Neural cell (in vitro differentiated cells): Measurements from ENCODE around the gene HSPB1. TPM values are rescaled to one million over a fixed set of nuclear protein-coding genes. Genes with fewer than 3 reads are reported as not detected.
"Not testable (repeated sequence)": the region's sequence is repeated elsewhere in the genome, so short reads cannot be mapped to it uniquely, and the experiment has no call there.

Experiments used
- H2AFZ ChIP-seq: fragments of 200-600, 300-800 bp; sonication (generic), shearing (Covaris generic); 2 replicates; pipeline ENCODE4 v1.6.0; 2014; ENCODE audit warnings: low read depth, mild to moderate bottlenecking, antibody characterized with exemption, low read length, moderate library complexity
- H3F3A ChIP-seq: fragments of 200-600 bp; shearing (Covaris generic); 2 replicates; pipeline ENCODE4 v1.6.1; 2016; ENCODE audit warnings: mild to moderate bottlenecking, moderate library complexity, mixed read lengths, antibody characterized with exemption, low read length; ENCODE audit not compliant: insufficient read depth, poor library complexity, severe bottlenecking
- H3K27ac ChIP-seq: fragments of 200-600, 300-800 bp; sonication (generic), shearing (Covaris generic); 2 replicates; pipeline ENCODE4 v1.5.1; 2014; ENCODE audit warnings: mild to moderate bottlenecking, low read length, moderate library complexity
- H3K27me3 ChIP-seq: fragments of 300-800, 200-600 bp; sonication (generic), shearing (Covaris generic); 2 replicates; pipeline ENCODE4 v1.6.0; 2014; ENCODE audit warnings: mild to moderate bottlenecking, low read depth, low read length, moderate library complexity; ENCODE audit not compliant: insufficient read depth
- H3K36me3 ChIP-seq: fragments of 300-800, 200-600 bp; sonication (generic), shearing (Covaris generic); 2 replicates; pipeline ENCODE4 v1.5.1; 2014; ENCODE audit warnings: mild to moderate bottlenecking, antibody characterized with exemption, low read length, moderate library complexity; ENCODE audit not compliant: insufficient read depth
- H3K4me2 ChIP-seq: fragments of 300-800, 200-600 bp; sonication (generic), shearing (Covaris generic); 2 replicates; pipeline ENCODE4 v1.6.0; 2014; ENCODE audit warnings: mild to moderate bottlenecking, low read length
- H3K4me3 ChIP-seq: fragments of 300-800, 200-600 bp; sonication (generic), shearing (Covaris generic); 2 replicates; pipeline ENCODE4 v1.5.1; 2014; ENCODE audit warnings: mild to moderate bottlenecking, low read length, moderate library complexity
- H3K79me2 ChIP-seq: fragments of 200-600 bp; shearing (Covaris generic); replicated peaks from 2 replicates; pipeline ENCODE4 v1.6.0; 2014; ENCODE audit warnings: mild to moderate bottlenecking, low read length, moderate library complexity; ENCODE audit not compliant: insufficient read depth
- H3K9ac ChIP-seq: fragments of 300-800, 200-600 bp; sonication (generic), shearing (Covaris generic); 2 replicates; pipeline ENCODE4 v1.6.1; 2016; ENCODE audit warnings: mild to moderate bottlenecking, low read length, mixed read lengths
- H3K9me2 ChIP-seq: fragments of 200-600 bp; shearing (Covaris generic); 2 replicates; pipeline ENCODE4 v1.6.1; 2016; ENCODE audit warnings: mild to moderate bottlenecking, low read length, mixed read lengths; ENCODE audit not compliant: insufficient read depth
- H3K9me3 ChIP-seq: fragments of 200-600, 300-800 bp; sonication (generic), shearing (Covaris generic); 2 replicates; pipeline ENCODE4 v1.6.1; 2016; ENCODE audit warnings: mild to moderate bottlenecking, mixed run types, low read length, moderate library complexity, mixed read lengths
- H4K20me1 ChIP-seq: fragments of 200-600 bp; shearing (Covaris generic); 2 replicates; pipeline ENCODE4 v1.6.1; 2016; ENCODE audit warnings: mild to moderate bottlenecking, mixed run types; ENCODE audit not compliant: insufficient read depth
- EP300 ChIP-seq: fragments of 450-650 bp; conservative IDR thresholded peaks from 2 replicates; pipeline ENCODE4 v1.6.1; 2014; ENCODE audit warnings: antibody characterized with exemption, mild to moderate bottlenecking, moderate library complexity; ENCODE audit not compliant: poor library complexity, severe bottlenecking
- EZH2 ChIP-seq: fragments of 200-600, 300-800 bp; shearing (Covaris generic), sonication (generic); IDR thresholded peaks from 2 replicates; pipeline ENCODE4 v1.6.1; 2014; ENCODE audit warnings: antibody characterized with exemption, low read length, borderline replicate concordance, mild to moderate bottlenecking; ENCODE audit not compliant: insufficient read depth, poor library complexity, severe bottlenecking
- MXI1 ChIP-seq: fragments of 450-650 bp; conservative IDR thresholded peaks from 2 replicates; pipeline ENCODE4 v1.6.1; 2014; ENCODE audit warnings: antibody characterized with exemption, mild to moderate bottlenecking; ENCODE audit not compliant: poor library complexity, severe bottlenecking
- POLR2AphosphoS5 ChIP-seq: IDR thresholded peaks from 2 replicates; pipeline ENCODE4 v1.6.1; 2012
- RAD21 ChIP-seq: fragments of 450-650 bp; conservative IDR thresholded peaks from 2 replicates; pipeline ENCODE4 v1.6.1; 2014; ENCODE audit warnings: antibody characterized with exemption, mild to moderate bottlenecking, moderate library complexity
- SMC3 ChIP-seq: fragments of 450-650 bp; conservative IDR thresholded peaks from 2 replicates; pipeline ENCODE4 v1.6.1; 2014; ENCODE audit warnings: antibody characterized with exemption, mild to moderate bottlenecking, moderate library complexity; ENCODE audit not compliant: poor library complexity
- TAF1 ChIP-seq: IDR thresholded peaks from 2 replicates; pipeline ENCODE4 v1.6.1; 2012; ENCODE audit warnings: low read depth
- polyA plus RNA-seq: library from polyadenylated mRNA; depleted of rRNA; stranded (reverse); fragments of >200 nt; gene quantifications from 2 replicates; pipeline ENCODE4 v1.2.3, GENCODE V29; 2014
- TF ChIP-seq, protein P1 (sequence below): fragments of 450-650 bp; IDR thresholded peaks from 2 replicates; pipeline ENCODE4 v1.5.1; 2014; ENCODE audit warnings: antibody characterized with exemption, mild to moderate bottlenecking, moderate library complexity; ENCODE audit not compliant: poor library complexity, severe bottlenecking
- TF ChIP-seq, protein P2 (sequence below): IDR thresholded peaks from 2 replicates; pipeline ENCODE4 v1.6.1; 2012; ENCODE audit warnings: borderline replicate concordance

The HSPB1 gene
- polyA plus RNA-seq, 1 donor from 2014 or later = 1.4 TPM

DNA sequence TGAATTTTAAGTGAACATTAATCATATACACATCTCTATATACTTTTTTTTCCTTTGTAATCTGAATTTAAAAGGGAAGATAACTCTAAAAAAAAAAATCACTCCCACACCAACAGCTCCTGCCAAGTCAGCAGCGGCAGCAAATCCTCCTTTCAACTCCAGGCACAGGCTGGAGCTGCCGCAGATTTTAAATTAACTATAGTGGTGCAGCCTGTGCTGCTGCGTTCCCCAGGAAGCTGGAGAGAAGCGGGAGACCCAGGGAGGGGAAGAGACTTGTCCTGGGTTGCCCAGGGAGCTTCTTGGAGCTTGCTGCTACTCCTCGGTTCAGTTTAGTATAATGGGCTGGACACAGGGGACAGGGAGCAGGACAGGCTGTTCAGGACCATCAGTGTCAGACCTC lies 32.6 kb upstream of the HSPB1 start:
- H3K27me3 ChIP-seq = peaks cover 20% of the 10 kb centered on the region
- no peaks in the 10 kb centered on the region for H4K20me1 ChIP-seq
- no peak overlapping the region for H3K4me3 ChIP-seq
- no peaks in the 10 kb centered on the region for H3K79me2 ChIP-seq
- H3K9ac ChIP-seq = no peak overlapping the region
- no peak overlapping the region for H3K4me2 ChIP-seq
- H3K9me2 ChIP-seq = no peaks in the 10 kb centered on the region
- no peak overlapping the region for H3K27ac ChIP-seq
- no peaks in the 10 kb centered on the region for H3F3A ChIP-seq
- H2AFZ ChIP-seq = no peak overlapping the region
- no peaks in the 10 kb centered on the region for H3K36me3 ChIP-seq
- no peaks in the 10 kb centered on the region for H3K9me3 ChIP-seq
- TF ChIP-seq TAF1 (no peak), POLR2AphosphoS5 (no peak), EP300 (no peak), SMC3 (no peak), RAD21 (no peak), EZH2 (no peak), MXI1 (no peak)
- TF ChIP-seq, protein P1, sequence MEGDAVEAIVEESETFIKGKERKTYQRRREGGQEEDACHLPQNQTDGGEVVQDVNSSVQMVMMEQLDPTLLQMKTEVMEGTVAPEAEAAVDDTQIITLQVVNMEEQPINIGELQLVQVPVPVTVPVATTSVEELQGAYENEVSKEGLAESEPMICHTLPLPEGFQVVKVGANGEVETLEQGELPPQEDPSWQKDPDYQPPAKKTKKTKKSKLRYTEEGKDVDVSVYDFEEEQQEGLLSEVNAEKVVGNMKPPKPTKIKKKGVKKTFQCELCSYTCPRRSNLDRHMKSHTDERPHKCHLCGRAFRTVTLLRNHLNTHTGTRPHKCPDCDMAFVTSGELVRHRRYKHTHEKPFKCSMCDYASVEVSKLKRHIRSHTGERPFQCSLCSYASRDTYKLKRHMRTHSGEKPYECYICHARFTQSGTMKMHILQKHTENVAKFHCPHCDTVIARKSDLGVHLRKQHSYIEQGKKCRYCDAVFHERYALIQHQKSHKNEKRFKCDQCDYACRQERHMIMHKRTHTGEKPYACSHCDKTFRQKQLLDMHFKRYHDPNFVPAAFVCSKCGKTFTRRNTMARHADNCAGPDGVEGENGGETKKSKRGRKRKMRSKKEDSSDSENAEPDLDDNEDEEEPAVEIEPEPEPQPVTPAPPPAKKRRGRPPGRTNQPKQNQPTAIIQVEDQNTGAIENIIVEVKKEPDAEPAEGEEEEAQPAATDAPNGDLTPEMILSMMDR = no peak
- TF ChIP-seq, protein P2, sequence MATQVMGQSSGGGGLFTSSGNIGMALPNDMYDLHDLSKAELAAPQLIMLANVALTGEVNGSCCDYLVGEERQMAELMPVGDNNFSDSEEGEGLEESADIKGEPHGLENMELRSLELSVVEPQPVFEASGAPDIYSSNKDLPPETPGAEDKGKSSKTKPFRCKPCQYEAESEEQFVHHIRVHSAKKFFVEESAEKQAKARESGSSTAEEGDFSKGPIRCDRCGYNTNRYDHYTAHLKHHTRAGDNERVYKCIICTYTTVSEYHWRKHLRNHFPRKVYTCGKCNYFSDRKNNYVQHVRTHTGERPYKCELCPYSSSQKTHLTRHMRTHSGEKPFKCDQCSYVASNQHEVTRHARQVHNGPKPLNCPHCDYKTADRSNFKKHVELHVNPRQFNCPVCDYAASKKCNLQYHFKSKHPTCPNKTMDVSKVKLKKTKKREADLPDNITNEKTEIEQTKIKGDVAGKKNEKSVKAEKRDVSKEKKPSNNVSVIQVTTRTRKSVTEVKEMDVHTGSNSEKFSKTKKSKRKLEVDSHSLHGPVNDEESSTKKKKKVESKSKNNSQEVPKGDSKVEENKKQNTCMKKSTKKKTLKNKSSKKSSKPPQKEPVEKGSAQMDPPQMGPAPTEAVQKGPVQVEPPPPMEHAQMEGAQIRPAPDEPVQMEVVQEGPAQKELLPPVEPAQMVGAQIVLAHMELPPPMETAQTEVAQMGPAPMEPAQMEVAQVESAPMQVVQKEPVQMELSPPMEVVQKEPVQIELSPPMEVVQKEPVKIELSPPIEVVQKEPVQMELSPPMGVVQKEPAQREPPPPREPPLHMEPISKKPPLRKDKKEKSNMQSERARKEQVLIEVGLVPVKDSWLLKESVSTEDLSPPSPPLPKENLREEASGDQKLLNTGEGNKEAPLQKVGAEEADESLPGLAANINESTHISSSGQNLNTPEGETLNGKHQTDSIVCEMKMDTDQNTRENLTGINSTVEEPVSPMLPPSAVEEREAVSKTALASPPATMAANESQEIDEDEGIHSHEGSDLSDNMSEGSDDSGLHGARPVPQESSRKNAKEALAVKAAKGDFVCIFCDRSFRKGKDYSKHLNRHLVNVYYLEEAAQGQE = no peak

DNA sequence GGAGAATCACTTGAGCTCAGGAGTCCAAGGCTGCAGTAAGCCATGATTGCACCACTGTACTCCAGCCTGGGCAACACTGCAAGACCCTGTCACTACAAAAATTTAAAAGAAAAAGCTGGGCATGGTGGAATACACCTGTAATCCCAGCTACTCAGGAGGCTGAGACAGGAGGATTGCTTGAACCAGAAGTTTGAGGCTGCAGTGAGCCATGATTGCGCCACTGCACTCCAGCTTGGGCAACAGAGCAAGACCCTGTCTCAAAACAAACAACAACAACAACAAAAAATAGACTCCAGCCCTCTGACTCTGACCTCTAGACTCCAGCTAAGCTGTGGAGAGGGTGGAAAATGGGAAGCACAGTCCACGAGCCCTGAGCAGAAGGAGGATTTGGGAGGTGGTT lies 31.1 kb upstream of the HSPB1 start:
- not testable (repeated sequence) for H3K4me3 ChIP-seq, H3K9ac ChIP-seq, H3K9me2 ChIP-seq, H3F3A ChIP-seq, H3K9me3 ChIP-seq, H3K4me2 ChIP-seq, H3K79me2 ChIP-seq, H3K27ac ChIP-seq, H4K20me1 ChIP-seq, H2AFZ ChIP-seq, H3K36me3 ChIP-seq
- peaks cover 20% of the 10 kb centered on the region for H3K27me3 ChIP-seq

DNA sequence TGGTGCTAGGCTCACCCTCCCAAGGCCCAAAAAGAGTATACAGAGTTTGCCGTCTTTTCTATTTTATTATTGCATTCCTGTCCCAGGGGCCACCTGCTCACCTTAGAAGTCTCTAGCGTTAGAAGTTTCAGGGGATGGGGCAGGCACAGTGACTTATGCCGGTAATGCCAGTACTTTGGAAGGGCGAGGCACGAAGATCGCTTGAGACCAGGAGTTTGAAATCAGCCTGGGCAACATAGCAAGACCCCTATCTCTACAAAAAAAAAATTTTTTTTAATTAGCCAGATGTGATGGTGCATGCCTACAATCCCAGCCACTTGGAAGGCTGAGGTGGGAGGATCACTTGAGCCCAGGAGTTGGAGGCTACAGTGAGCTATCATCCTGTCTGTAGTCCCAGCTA lies 30.3 kb upstream of the HSPB1 start:
- no peaks in the 10 kb centered on the region for H4K20me1 ChIP-seq
- no peak overlapping the region for H2AFZ ChIP-seq
- H3K27ac ChIP-seq = no peak overlapping the region
- no peak overlapping the region for H3K9ac ChIP-seq
- no peak overlapping the region for H3K4me2 ChIP-seq
- H3K9me3 ChIP-seq = no peaks in the 10 kb centered on the region
- TF ChIP-seq, protein P1 = no peak
- TF ChIP-seq, protein P2 = no peak
- no peak for TF ChIP-seq MXI1
- TF ChIP-seq POLR2AphosphoS5 = no peak
- no peak for TF ChIP-seq TAF1
- no peak for TF ChIP-seq SMC3
- no peak for TF ChIP-seq EP300
- TF ChIP-seq EZH2 = no peak
- H3F3A ChIP-seq = no peaks in the 10 kb centered on the region
- H3K36me3 ChIP-seq = no peaks in the 10 kb centered on the region
- peaks cover 13% of the 10 kb centered on the region for H3K27me3 ChIP-seq
- no peaks in the 10 kb centered on the region for H3K9me2 ChIP-seq
- H3K79me2 ChIP-seq = no peaks in the 10 kb centered on the region
- no peak overlapping the region for H3K4me3 ChIP-seq
